OCI-LY3 (cell line): Measurements from ENCODE around the gene FAF2.
"Not testable (repeated sequence)": the region's sequence is repeated elsewhere in the genome, so short reads cannot be mapped to it uniquely, and the experiment has no call there.

Experiments used
- H2AFZ ChIP-seq: fragments of 200-600, 300-600 bp; shearing (Covaris generic); 2 replicates; pipeline ENCODE4 v1.6.0; 2014; ENCODE audit warnings: antibody characterized with exemption, low read depth, low read length
- H3K27ac ChIP-seq: fragments of 200-600, 300-600 bp; sonication (generic); 2 replicates; pipeline ENCODE4 v1.5.1; 2014; ENCODE audit warnings: mild to moderate bottlenecking, low read length, moderate library complexity, mixed read lengths
- H3K27me3 ChIP-seq: fragments of 200-600, 300-600 bp; sonication (generic); 2 replicates; pipeline ENCODE4 v1.6.1; 2014; ENCODE audit warnings: low read depth, low read length, mixed read lengths
- H3K36me3 ChIP-seq: fragments of 200-600, 300-600 bp; sonication (generic); replicated peaks from 2 replicates; pipeline ENCODE3; 2014; ENCODE audit warnings: low read depth, low read length, mixed read lengths
- H3K4me1 ChIP-seq: fragments of 300-600, 200-600 bp; sonication (generic); 2 replicates; pipeline ENCODE4 v1.6.1; 2014; ENCODE audit warnings: low read length, mixed read lengths
- H3K4me2 ChIP-seq: fragments of 200-600, 300-600 bp; sonication (generic); 2 replicates; pipeline ENCODE4 v1.6.1; 2014; ENCODE audit warnings: low read length, mixed read lengths
- H3K4me3 ChIP-seq: fragments of 300-600, 200-600 bp; sonication (generic); 2 replicates; pipeline ENCODE4 v1.5.1; 2014; ENCODE audit warnings: antibody characterized with exemption, mild to moderate bottlenecking, low read length, moderate library complexity
- H3K79me2 ChIP-seq: fragments of 300-600, 200-600 bp; shearing (Covaris generic); 2 replicates; pipeline ENCODE4 v1.6.1; 2014; ENCODE audit warnings: mild to moderate bottlenecking, low read length, mixed read lengths
- H3K9ac ChIP-seq: fragments of 300-600, 200-600 bp; shearing (Covaris generic); 2 replicates; pipeline ENCODE4 v1.6.0; 2014; ENCODE audit warnings: mild to moderate bottlenecking, low read length, moderate library complexity
- H3K9me3 ChIP-seq: fragments of 200-600, 300-600 bp; shearing (Covaris generic); 2 replicates; pipeline ENCODE4 v1.6.1; 2014; ENCODE audit warnings: low read length, mixed read lengths; ENCODE audit not compliant: insufficient read depth
- H4K20me1 ChIP-seq: fragments of 200-600, 300-600 bp; sonication (generic); 2 replicates; pipeline ENCODE4 v1.6.1; 2016; ENCODE audit warnings: low read length, mixed read lengths; ENCODE audit not compliant: insufficient read depth
- CTCF ChIP-seq: fragments of 200-600, 300-600 bp; sonication (generic); IDR thresholded peaks from 2 replicates; pipeline ENCODE4 v1.5.1; 2014; ENCODE audit warnings: antibody characterized with exemption, low read length, low read depth
- EZH2phosphoT487 ChIP-seq: fragments of 200-600 bp; shearing (Covaris generic); IDR thresholded peaks from 2 replicates; pipeline ENCODE4 v1.6.1; 2018; ENCODE audit warnings: antibody characterized with exemption, mixed run types, low read depth

Gene FAF2

GRCh38 chr5:176405656-176406435 is 42.3 kb upstream of the FAF2 start:
- H3K27ac ChIP-seq = no peak overlapping the region
- H3K27me3 ChIP-seq = no peaks in the 10 kb centered on the region
- peaks cover 5% of the 10 kb centered on the region for H3K36me3 ChIP-seq

GRCh38 chr5:176406436-176407052 is 41.6 kb upstream of the FAF2 start:
- H2AFZ ChIP-seq = no peak overlapping the region
- H3K36me3 ChIP-seq = peaks cover 5% of the 10 kb centered on the region

More at GRCh38 chr5:176405656-176406435, 42.3 kb upstream of the FAF2 start:
- Histone ChIP-seq H3K4me2 (no peak overlapping the region), H3K9me3 (no peaks in the 10 kb centered on the region), H4K20me1 (no peaks in the 10 kb centered on the region), H3K9ac (no peak overlapping the region), H2AFZ (no peak overlapping the region), H3K4me3 (no peak overlapping the region), H3K79me2 (no peaks in the 10 kb centered on the region), H3K4me1 (peaks cover 7% of the 10 kb centered on the region)
- TF ChIP-seq EZH2phosphoT487 (no peak), CTCF (no peak)

GRCh38 chr5:176407456-176408251 is 40.5 kb upstream of the FAF2 start:
- Histone ChIP-seq H4K20me1 (no peaks in the 10 kb centered on the region), H3K4me3 (no peak overlapping the region), H2AFZ (no peak overlapping the region), H3K9ac (no peak overlapping the region), H3K4me1 (peaks cover 7% of the 10 kb centered on the region), H3K27ac (no peak overlapping the region), H3K9me3 (no peaks in the 10 kb centered on the region), H3K36me3 (peaks cover 5% of the 10 kb centered on the region), H3K79me2 (no peaks in the 10 kb centered on the region), H3K27me3 (no peaks in the 10 kb centered on the region), H3K4me2 (no peak overlapping the region)
- no peak for TF ChIP-seq CTCF
- TF ChIP-seq EZH2phosphoT487 = no peak

More at GRCh38 chr5:176406436-176407052, 41.6 kb upstream of the FAF2 start:
- no peaks in the 10 kb centered on the region for H4K20me1 ChIP-seq
- H3K4me1 ChIP-seq = peaks cover 7% of the 10 kb centered on the region
- H3K9me3 ChIP-seq = no peaks in the 10 kb centered on the region
- H3K27ac ChIP-seq = no peak overlapping the region
- TF ChIP-seq EZH2phosphoT487 = no peak
- TF ChIP-seq CTCF = no peak
- no peaks in the 10 kb centered on the region for H3K27me3 ChIP-seq
- no peak overlapping the region for H3K4me3 ChIP-seq
- no peaks in the 10 kb centered on the region for H3K79me2 ChIP-seq
- no peak overlapping the region for H3K4me2 ChIP-seq
- no peak overlapping the region for H3K9ac ChIP-seq

GRCh38 chr5:176408252-176408573 is 40.0 kb upstream of the FAF2 start:
- H3K4me3 ChIP-seq, H3K9me3 ChIP-seq, H2AFZ ChIP-seq, H3K27me3 ChIP-seq, H3K36me3 ChIP-seq, H3K9ac ChIP-seq, H3K4me1 ChIP-seq, H3K79me2 ChIP-seq, H3K27ac ChIP-seq, H4K20me1 ChIP-seq, H3K4me2 ChIP-seq: not testable (repeated sequence)
